Glutamatergic neuron (in vitro differentiated cells): ENCODE data around the gene PRKAR1A. TPM values are rescaled to one million over a fixed set of nuclear protein-coding genes. Genes with fewer than 3 reads are reported as not detected.

Experiments
- DNase-seq: peaks from one replicate; pipeline ENCODE4 v3.0.0; 2022
- H3K27ac Mint-ChIP-seq: one replicate; pipeline ENCODE4 v1.8.0; 2020; ENCODE audit warnings: mild to moderate bottlenecking, mixed read lengths, inconsistent platforms; ENCODE audit not compliant: unreplicated experiment
- H3K27me3 Mint-ChIP-seq: one replicate; pipeline ENCODE4 v1.8.0; 2020; ENCODE audit warnings: mild to moderate bottlenecking, moderate library complexity, mixed read lengths, inconsistent platforms; ENCODE audit not compliant: unreplicated experiment
- H3K36me3 Mint-ChIP-seq: one replicate; pipeline ENCODE4 v1.8.0; 2020; ENCODE audit warnings: mild to moderate bottlenecking, mixed read lengths, inconsistent platforms; ENCODE audit not compliant: unreplicated experiment
- H3K4me1 Mint-ChIP-seq: one replicate; pipeline ENCODE4 v1.8.0; 2020; ENCODE audit warnings: mild to moderate bottlenecking, low read depth, mixed read lengths, inconsistent platforms; ENCODE audit not compliant: unreplicated experiment
- H3K4me3 Mint-ChIP-seq: one replicate; pipeline ENCODE4 v1.8.0; 2020; ENCODE audit warnings: mild to moderate bottlenecking, mixed read lengths, inconsistent platforms; ENCODE audit not compliant: unreplicated experiment
- H3K9me3 Mint-ChIP-seq: one replicate; pipeline ENCODE4 v1.8.0; 2020; ENCODE audit warnings: mild to moderate bottlenecking, moderate library complexity, mixed read lengths, inconsistent platforms; ENCODE audit not compliant: unreplicated experiment
- long read RNA-seq: library from polyadenylated mRNA; unstranded; transcript quantifications from one replicate; pipeline ENCODE4 v2.0.0, GENCODE V29; 2020; ENCODE audit not compliant: unreplicated experiment
- total RNA-seq: library from RNA; stranded (reverse); fragmentation: NEBNext Ultra II Directional; extraction: Animal tissue kit (Norgen Biotek cat#: 25700); gene quantifications from one replicate; pipeline ENCODE4 v1.2.1, GENCODE V29; 2021; ENCODE audit not compliant: unreplicated experiment
- TF ChIP-seq, protein P1 (sequence below): fragments of 200-600 bp; sonication (generic); IDR thresholded peaks from one replicate; pipeline ENCODE4 v1.5.0; 2021; ENCODE audit not compliant: partially characterized antibody, unreplicated experiment

Gene PRKAR1A
- total RNA-seq = 277 TPM
- long read RNA-seq, full-length matches to known transcripts = 84 of 103 reads
- long read RNA-seq, partial matches to known transcripts = 4 of 103 reads
- long read RNA-seq, other reads (novel, unspliced or antisense) = 15 of 103 reads

DNA sequence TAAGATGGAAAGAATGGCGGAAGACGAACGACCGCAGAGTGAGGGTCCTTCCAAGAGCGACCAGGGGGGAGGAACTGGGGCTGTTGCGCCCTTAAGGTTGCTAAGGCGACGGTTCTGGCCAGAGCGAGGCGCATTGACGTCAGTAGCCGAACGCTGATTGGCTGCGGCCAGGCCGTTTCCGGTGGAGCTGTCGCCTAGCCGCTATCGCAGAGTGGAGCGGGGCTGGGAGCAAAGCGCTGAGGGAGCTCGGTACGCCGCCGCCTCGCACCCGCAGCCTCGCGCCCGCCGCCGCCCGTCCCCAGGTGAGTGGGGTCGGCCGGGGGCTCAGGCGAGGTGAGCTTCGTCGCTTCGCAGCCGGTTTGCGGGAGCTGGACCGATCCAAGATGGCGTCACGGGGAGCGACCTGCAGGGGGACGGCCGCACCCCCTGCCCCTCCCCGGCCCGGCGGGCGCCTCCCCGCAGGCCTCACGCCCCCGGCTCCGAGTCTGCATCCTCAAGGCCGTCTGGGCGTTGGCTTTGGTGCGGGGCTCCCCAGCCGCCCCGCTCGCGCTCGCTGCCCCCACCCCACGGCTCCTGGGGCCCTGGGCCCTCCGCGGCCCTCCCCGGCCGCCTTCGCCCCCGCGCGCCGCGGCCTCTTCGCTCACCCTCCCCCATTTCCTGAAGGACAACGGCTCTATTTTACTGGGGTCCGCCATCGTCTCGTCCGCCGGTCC is at the start of gene PRKAR1A:
Gene PRKAR1A (plus strand): TSS at position 184 of the 713 bp plus-strand sequence. CDS start 2,970 bp downstream, outside the sequence.
- H3K36me3 Mint-ChIP-seq = peaks cover 9% of the 10 kb centered on the region
- peak within 1 kb of the TSS; percentile 100 for H3K4me3 Mint-ChIP-seq
- peak within 1 kb of the TSS; percentile 100 for H3K27ac Mint-ChIP-seq
- H3K4me1 Mint-ChIP-seq = peaks cover 34% of the 10 kb centered on the region
- peak; percentile 93 for DNase-seq
- TF ChIP-seq, protein P1, sequence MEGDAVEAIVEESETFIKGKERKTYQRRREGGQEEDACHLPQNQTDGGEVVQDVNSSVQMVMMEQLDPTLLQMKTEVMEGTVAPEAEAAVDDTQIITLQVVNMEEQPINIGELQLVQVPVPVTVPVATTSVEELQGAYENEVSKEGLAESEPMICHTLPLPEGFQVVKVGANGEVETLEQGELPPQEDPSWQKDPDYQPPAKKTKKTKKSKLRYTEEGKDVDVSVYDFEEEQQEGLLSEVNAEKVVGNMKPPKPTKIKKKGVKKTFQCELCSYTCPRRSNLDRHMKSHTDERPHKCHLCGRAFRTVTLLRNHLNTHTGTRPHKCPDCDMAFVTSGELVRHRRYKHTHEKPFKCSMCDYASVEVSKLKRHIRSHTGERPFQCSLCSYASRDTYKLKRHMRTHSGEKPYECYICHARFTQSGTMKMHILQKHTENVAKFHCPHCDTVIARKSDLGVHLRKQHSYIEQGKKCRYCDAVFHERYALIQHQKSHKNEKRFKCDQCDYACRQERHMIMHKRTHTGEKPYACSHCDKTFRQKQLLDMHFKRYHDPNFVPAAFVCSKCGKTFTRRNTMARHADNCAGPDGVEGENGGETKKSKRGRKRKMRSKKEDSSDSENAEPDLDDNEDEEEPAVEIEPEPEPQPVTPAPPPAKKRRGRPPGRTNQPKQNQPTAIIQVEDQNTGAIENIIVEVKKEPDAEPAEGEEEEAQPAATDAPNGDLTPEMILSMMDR = peak; percentile 13
- H3K27me3 Mint-ChIP-seq = peaks cover 17% of the 10 kb centered on the region
- H3K9me3 Mint-ChIP-seq = peaks cover 16% of the 10 kb centered on the region

DNA sequence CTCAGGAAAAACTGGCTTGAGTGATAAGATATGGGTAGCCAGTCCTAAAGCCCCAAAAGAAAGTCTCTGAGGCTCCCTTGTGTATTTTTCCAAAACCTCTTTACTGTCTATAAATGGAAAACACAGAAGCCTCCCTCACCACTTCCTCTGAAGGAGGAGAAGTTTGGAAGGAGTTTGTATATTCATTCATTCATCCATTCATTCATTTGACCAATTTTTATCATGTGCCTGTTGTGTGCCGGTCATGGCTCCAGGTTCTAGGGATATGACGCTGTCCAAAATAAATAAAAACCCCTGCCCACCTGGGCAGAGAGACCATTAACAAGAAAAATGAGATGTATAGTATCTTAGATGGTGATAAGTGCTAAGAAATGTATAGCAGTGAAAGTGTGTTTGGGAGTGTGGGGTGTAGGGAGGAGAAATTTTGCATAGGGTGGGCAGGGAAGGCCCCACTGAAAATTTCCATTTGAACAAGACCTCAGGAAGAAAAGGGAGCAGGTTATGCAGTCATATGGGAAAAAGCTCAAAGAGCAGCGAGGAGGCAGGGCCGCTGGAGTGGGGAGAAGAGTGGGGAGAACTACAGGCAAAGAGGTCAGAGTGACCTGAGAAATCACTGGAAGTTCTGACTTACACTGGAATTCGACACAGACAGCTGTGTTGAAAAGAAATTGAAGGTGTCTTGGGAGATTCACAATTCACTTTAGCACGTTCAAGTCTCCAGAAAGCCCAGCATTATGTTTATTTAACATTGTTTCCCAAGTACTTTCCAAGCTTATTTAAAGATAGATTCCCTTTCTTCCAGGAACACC is 48.8 kb upstream of the PRKAR1A start:
- Mint-ChIP-seq H3K27ac (no peak overlapping the region), H3K36me3 (no peaks in the 10 kb centered on the region), H3K9me3 (no peaks in the 10 kb centered on the region), H3K4me3 (no peak overlapping the region), H3K4me1 (peaks cover 31% of the 10 kb centered on the region), H3K27me3 (no peaks in the 10 kb centered on the region)
- TF ChIP-seq, protein P1 = peak; percentile 25
- DNase-seq = no peak

DNA sequence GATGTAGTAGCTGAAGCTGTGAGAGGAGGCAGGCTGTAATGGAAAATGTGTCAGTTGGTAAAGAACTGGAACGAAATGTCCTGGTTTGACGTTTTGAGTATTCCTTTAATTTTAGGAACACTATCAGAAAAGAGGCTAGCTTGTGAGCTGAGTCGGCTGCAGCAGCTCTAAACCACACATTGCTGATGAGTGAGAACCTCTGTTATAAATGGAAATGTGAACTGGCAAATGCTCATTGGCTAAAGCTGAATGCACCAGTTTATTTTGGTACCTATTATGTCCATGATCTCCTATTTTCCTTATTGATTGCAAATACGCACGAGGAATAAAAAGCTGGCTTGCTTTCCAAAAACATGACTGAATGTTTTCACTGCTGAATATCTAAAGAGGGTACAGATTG is 43.9 kb upstream of the PRKAR1A start:
- peaks cover 2% of the 10 kb centered on the region for H3K27me3 Mint-ChIP-seq
- TF ChIP-seq, protein P1 = no peak
- H3K9me3 Mint-ChIP-seq = no peaks in the 10 kb centered on the region
- no peaks in the 10 kb centered on the region for H3K36me3 Mint-ChIP-seq
- DNase-seq = no peak
- H3K4me3 Mint-ChIP-seq = no peak overlapping the region
- H3K27ac Mint-ChIP-seq = no peak overlapping the region
- H3K4me1 Mint-ChIP-seq = peaks cover 9% of the 10 kb centered on the region

DNA sequence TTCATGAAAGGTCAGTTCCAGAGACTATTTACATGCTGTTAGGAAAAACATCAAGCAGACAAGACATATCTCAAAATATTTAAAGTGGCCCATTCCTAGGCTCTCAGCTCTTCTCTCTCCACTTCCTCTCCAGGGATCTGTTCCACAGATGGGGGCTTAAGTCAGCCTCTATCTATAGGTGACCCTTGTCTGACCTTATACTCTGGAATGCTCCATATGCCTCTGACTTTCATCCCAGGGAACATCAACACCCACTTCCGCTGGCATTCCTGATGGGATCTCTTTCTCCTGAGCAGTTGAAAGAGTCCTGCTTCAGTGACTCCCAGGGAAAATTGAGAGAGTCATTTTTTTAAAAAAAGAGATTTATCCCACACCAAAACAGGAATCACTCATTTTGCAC is 43.4 kb upstream of the PRKAR1A start:
- Mint-ChIP-seq H3K9me3 (no peaks in the 10 kb centered on the region), H3K4me3 (no peak overlapping the region), H3K36me3 (no peaks in the 10 kb centered on the region), H3K27ac (no peak overlapping the region), H3K4me1 (peaks cover 9% of the 10 kb centered on the region), H3K27me3 (peaks cover 2% of the 10 kb centered on the region)
- TF ChIP-seq, protein P1 = no peak
- no peak for DNase-seq

DNA sequence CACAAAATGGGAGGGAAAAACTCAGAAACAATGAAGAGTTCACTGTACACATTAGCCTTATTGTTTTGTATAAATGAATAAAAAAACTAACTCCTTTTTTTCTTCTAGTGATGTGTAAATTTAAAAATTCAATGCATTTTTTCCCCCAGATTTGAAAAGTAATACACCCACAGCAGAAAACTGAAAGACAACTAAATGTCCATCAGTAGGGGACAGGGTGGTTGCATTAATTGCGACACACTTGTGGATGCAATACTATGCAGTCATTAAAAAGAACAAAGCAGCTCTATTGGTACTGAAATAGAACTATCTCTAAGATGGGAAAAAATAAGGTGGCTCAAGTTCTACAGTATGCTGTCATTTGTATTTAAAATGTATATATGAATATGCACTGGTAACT is 41.3 kb upstream of the PRKAR1A start:
- TF ChIP-seq, protein P1 = no peak
- Mint-ChIP-seq H3K36me3 (no peaks in the 10 kb centered on the region), H3K9me3 (no peaks in the 10 kb centered on the region), H3K4me3 (no peak overlapping the region), H3K27me3 (peaks cover 4% of the 10 kb centered on the region), H3K27ac (no peak overlapping the region), H3K4me1 (peaks cover 14% of the 10 kb centered on the region)
- DNase-seq = no peak
